HG03280 (cell line): ENCODE data around the gene ADAMTS12.

Experiments used
- ATAC-seq: cut with Tn5 transposase; IDR thresholded peaks from one replicate; pipeline ENCODE4 v1.9.1; 2021; ENCODE audit warnings: mild to moderate bottlenecking, moderate library complexity; ENCODE audit not compliant: unreplicated experiment

Gene ADAMTS12

GRCh38 chr5:33675958-33676464 is 215.8 kb downstream of the ADAMTS12 start:
- peak; percentile 63 for ATAC-seq

- no peak for ATAC-seq
These were observed 220.0 kb downstream of the ADAMTS12 start for GRCh38 chr5:33671700-33672291.

GRCh38 chr5:33662722-33663427 is 228.9 kb downstream of the ADAMTS12 start:
- ATAC-seq, result no peak

DNA sequence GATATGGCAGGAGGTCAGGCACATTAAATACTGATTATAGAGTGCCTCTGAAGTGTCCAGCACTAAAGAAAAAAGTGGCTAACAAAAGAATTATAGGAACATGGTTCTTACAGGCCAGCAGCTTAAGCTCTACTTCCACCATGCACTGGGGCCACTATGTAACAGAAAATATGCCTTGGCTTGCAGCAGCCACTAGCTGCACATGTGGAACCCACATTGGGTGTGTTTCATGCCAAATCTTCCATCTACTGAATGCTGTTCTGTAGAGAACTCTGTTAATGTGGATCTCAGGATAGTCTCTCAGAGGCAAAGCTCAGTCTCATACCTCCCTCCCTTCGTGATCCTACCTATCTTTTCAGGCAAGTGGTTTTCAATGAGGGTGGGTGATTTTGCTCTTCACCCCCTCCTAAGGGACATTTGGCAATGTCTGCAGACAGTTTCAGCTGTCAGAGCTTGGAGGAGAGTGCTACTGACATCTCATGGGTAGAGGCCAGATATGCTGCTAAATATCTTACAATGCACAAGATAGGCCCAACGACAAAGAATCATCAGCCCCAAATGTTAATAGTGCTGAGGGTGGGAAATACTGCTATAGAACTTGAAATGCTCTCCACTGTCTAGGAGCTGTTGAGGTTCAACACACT is 232.1 kb downstream of the ADAMTS12 start:
- no peak for ATAC-seq

GRCh38 chr5:33657804-33658440 is 233.9 kb downstream of the ADAMTS12 start:
- ATAC-seq, result no peak

DNA sequence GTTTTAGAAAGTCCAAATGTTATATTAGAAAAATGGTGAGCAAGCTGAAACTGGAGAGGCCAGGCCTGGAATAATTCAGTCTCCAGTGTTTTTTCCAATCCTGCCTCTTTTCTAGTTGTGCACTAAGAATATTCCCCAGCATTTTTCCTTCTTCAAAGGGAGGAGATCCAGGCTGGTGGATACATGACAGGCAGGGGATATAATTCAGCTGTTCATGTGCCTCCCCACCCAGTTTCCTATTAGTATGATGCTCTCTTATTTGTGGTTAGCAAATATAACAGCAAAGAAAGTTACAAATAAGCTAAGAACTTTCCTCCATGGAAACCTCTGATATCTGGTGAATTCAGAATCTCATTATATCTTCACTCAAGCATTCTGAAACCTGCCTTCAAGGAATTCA is 234.6 kb downstream of the ADAMTS12 start:
- no peak for ATAC-seq

- ATAC-seq, result no peak
These were observed 240.9 kb downstream of the ADAMTS12 start for GRCh38 chr5:33650911-33651310.

DNA sequence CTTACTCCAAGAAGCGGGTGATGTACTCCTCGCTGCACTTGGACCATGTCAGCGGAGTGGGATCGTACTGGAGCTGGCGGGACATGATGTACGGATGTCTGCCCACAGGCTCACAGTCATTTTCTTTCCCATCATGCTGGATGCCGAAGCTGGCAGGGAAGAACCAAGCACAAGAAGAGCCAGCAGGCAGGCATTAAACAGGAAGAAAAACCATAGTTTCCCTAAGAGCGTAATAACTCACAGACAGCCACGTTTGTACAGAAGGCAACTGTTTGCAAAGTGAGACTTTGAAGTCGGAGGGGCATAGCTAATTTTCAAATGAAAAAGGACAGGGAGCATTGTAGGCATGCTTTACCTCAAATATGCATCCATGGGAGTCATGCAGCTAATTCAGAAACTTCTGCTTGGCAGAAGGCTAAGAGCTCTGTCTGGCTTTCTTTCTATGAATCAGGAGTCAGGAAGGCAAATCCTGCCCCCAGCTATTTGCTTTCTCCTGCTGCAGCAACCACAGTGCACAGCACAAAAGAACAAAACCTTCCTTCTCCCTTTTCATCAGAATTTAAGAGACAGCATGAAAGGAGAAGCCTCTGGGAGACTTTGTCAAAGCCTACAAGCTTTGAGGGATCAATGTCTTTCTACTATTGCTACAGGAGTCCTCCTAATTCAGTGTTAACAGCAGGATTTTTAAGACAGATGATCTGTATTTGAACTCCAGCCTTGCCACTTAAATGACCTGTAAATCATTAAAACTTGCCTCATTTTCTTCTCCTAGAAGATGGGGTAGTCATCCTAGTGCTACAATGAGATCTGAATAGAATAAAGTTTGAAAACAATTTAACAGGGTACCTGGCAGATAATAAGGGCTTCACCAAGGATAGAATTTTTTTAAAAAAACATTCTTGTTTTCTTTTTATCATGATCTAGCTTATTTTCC is 242.0 kb downstream of the ADAMTS12 start:
- ATAC-seq, result no peak

GRCh38 chr5:33641744-33642505 is 249.9 kb downstream of the ADAMTS12 start:
- peak; percentile 55 for ATAC-seq

- ATAC-seq, result no peak
These were observed 252.3 kb downstream of the ADAMTS12 start for GRCh38 chr5:33639474-33639873.

- ATAC-seq, result no peak
These were observed 254.8 kb downstream of the ADAMTS12 start for GRCh38 chr5:33637011-33637410.

DNA sequence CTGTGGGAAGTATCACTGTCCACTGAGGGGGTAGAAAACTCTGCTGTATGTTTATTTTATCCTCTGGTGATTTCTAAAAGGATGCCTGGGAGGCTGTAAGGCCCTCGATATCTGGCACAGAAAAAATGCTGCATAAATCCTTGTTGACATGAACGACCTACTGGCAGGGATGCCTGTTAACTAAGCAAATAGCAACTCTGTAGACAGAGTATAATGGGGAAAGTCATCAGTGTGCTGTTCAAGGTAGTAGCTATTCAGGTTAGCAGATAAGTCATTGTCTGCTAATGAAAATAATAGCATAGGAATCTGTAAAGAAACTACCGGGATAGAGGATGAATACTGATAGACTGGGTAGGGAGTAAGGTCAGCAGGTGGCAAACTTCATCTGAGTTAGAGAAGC is 256.2 kb downstream of the ADAMTS12 start:
- ATAC-seq, result no peak

GRCh38 chr5:33633699-33634098 is 258.1 kb downstream of the ADAMTS12 start:
- ATAC-seq, result no peak

GRCh38 chr5:33631786-33632185 is 260.0 kb downstream of the ADAMTS12 start:
- ATAC-seq, result no peak

- ATAC-seq, result no peak
These were observed 260.7 kb downstream of the ADAMTS12 start for GRCh38 chr5:33631139-33631538.

DNA sequence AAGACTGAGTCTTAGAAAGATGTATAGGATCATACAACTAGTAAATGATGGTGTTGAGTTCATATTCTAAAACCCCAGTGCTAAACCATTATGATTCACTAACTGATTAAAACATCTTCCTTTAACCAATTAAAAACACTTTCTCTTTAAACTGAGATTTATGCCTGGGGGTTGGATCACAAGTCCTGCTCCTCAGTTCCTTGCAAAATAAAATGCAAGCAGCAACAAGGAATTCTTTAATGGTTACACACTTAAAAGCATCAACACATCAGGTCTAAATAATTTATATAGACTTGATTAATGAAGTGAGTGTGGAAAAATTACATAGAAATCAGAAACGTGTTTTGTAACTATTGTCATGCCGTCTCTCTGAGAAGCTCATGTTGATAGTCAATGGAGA is 261.8 kb downstream of the ADAMTS12 start:
- no peak for ATAC-seq

DNA sequence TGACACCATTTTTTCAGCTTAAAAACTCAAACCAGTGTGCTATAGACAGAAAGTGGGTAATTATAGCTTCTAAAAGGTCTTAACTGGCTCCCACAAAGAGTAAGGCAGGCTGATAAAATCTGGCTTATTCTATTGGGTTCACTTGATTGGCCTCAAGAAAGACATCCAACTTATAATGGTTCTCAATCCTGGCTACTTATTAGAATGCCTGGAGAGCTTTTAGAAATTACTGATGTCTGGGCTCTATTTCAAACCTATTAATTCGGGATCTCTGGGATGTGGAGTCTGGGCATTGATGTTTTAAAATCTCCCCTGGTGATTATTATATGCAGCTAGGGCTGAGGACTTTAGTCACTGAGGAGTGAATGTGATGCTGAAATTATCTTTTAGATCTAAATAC is 263.0 kb downstream of the ADAMTS12 start:
- ATAC-seq, result no peak

DNA sequence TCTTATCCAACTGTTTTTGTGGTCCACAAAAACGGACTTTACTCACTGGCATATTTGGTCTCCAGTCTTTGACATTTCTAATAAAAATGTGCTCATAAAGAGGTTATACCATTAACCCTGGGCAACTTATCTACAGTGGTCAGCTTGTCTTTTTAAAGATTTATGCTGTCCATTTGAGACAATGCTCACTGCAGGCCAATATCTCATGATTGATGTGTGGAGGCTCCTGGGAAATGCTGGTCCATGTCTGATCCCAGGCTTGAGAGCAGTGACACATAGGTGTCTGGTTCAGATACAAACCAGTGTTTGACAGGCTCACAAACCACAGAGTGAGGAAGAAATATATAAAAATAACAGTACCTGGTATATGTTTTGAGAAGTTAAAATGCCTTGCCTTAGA is 270.3 kb downstream of the ADAMTS12 start:
- no peak for ATAC-seq

GRCh38 chr5:33614039-33614438 is 277.8 kb downstream of the ADAMTS12 start:
- ATAC-seq, result no peak

GRCh38 chr5:33612386-33612785 is 279.4 kb downstream of the ADAMTS12 start:
- ATAC-seq, result no peak
